ENCODE data around the gene CMYA5.

DNA sequence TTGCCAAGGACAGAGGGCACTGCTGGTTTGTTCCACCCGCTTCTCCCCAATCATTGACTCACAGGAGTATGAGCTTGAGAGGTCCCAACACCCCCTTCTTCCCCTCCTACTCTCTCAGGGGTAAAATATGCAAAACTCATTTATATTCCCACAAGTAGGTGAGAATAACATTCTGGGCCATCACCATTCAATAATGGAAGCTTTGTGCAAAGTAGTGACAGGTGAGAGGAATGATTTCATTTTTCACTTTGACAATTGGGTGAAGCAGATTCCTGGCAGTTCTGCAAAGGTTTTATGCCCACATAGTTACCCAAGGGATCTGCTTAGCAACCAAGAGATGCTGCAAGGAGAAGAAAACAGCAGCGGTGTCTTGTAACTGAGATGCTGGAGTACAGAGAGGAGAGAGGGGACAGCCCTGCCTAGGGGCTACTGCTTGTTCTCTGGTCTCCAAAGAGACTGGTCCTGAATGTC lies 137.6 kb downstream of the CMYA5 start:
- no peak for TF ChIP-seq POLR2A (IDR thresholded peaks at IDR 0.05)
- TF ChIP-seq, protein P1, sequence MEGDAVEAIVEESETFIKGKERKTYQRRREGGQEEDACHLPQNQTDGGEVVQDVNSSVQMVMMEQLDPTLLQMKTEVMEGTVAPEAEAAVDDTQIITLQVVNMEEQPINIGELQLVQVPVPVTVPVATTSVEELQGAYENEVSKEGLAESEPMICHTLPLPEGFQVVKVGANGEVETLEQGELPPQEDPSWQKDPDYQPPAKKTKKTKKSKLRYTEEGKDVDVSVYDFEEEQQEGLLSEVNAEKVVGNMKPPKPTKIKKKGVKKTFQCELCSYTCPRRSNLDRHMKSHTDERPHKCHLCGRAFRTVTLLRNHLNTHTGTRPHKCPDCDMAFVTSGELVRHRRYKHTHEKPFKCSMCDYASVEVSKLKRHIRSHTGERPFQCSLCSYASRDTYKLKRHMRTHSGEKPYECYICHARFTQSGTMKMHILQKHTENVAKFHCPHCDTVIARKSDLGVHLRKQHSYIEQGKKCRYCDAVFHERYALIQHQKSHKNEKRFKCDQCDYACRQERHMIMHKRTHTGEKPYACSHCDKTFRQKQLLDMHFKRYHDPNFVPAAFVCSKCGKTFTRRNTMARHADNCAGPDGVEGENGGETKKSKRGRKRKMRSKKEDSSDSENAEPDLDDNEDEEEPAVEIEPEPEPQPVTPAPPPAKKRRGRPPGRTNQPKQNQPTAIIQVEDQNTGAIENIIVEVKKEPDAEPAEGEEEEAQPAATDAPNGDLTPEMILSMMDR (IDR thresholded peaks at IDR 0.05) = no peak

Measured in thyroid gland (tissue), 4 donors.